ENCODE data around the gene CLDN7.

Gene CLDN7, protein sequence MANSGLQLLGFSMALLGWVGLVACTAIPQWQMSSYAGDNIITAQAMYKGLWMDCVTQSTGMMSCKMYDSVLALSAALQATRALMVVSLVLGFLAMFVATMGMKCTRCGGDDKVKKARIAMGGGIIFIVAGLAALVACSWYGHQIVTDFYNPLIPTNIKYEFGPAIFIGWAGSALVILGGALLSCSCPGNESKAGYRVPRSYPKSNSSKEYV

DNA sequence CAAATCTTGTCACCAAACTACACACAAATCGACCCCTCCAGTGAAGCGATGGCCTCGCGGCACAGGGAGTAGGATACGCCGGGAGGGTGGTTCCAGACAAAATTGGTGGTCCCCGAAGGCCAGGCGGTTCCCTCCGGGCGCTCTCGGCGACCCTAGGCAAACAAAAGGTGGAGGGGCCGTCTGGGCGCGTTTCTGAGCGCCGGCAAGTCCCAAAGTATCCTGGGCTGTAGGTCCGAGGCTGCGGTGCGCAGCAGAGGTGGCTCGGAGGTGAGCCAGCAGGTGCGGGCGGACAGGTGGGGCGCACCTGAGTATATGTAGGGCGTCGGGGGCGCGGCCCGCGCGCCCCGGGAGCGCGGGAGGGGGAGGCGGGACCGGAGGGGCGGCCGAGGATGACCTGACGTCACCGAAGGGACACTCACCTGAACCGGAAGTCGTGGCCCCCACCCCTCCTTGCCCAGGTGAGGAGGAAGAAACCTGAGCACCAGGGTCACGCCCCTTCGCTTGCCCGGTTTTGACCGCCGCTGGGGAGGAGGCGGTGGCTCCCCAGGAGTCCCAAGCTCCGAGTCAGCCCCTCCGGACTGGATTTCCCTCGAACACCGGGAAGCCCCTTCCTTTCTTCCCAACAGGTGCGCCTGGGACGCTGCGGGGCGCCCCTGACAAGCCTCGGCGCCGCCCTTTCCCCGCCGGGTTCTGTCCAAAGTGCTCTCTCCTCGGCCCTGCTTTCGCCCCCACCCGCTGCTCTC lies at the start of gene CLDN7:
TSS of gene CLDN7 (minus strand) at position 287 of the 743 bp plus-strand sequence. CDS start 435 bp downstream, outside the sequence.
- no peak for DNase-seq (ENCODE audit: low spot score)

DNA sequence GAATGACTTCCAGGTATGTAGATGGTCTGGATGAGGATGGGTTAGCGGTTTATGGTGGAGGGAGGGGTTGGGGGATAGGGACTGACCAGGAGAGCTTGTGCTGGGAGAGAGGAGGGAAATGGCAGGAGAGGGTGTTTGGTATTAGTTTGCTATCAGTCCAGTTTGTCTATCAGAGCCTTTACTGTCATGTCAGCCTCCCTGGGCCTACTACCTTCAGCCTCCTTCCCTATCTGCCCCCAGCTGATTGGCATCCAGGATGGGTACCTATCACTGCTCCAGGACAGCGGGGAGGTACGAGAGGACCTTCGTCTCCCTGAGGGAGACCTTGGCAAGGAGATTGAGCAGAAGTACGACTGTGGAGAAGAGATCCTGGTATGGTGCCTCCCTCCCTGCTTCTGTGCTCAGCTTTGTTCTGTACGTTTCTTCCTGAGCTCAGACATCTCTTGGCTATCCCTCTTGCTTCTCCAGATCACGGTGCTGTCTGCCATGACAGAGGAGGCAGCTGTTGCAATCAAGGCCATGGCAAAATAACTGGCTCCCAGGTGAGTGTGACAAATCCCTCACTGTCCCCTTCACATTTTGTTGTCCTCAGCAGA lies 48.9 kb upstream of the CLDN7 start:
- no peak for DNase-seq (ENCODE audit: low spot score)

GRCh38 chr17:7309628-7310027 lies 47.4 kb upstream of the CLDN7 start:
- DNase-seq (ENCODE audit: low spot score), result no peak

- DNase-seq (ENCODE audit: low spot score), result peak; percentile 63
Observed at GRCh38 chr17:7308625-7309433, 46.6 kb upstream of the CLDN7 start.

DNA sequence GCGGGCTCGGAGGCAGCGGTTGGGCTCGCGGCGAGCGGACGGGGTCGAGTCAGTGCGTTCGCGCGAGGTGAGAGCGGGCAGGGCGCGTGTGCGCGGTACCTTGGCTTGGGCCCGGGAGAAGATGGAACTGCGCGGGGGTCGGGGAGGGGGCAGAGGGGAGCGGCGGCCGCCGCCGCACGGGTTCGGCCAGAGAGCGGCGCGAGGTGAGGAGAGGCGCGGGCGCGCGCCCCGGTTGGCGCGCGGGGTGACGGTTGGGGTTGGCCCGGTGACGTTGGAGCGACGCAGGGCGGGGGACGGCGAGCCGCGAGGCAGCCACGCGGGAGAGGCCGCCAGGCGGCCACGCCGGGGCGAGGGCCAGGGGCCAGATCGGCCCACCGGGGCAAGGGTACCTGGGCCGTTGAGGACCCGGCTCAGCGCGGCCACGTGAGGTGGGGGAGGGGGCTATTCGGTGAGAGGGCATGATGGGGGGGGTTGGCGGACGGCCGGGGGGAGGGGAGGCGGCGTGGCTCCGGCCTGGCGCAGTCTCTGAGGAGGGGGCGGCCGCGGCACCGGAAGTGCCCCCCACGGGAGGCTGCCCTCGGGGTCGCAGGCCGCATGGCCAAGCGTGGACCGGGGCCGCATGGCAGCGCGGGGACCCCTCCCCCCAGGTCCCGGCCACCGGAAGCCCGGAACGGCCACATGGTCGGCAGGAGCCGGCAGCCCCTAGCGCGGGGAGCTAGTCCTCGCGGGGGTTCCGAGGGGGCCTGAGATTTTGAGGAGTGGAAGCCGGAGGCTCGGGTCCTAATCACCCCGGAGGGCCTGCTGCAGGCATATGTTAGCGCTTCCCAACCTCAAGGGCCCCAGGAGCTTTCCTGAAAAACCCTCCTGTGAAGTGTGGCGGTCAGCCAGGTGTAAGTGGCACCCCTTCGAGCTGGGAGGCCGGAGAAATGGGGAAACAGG lies 45.7 kb upstream of the CLDN7 start:
- no peak for DNase-seq (ENCODE audit: low spot score)

DNA sequence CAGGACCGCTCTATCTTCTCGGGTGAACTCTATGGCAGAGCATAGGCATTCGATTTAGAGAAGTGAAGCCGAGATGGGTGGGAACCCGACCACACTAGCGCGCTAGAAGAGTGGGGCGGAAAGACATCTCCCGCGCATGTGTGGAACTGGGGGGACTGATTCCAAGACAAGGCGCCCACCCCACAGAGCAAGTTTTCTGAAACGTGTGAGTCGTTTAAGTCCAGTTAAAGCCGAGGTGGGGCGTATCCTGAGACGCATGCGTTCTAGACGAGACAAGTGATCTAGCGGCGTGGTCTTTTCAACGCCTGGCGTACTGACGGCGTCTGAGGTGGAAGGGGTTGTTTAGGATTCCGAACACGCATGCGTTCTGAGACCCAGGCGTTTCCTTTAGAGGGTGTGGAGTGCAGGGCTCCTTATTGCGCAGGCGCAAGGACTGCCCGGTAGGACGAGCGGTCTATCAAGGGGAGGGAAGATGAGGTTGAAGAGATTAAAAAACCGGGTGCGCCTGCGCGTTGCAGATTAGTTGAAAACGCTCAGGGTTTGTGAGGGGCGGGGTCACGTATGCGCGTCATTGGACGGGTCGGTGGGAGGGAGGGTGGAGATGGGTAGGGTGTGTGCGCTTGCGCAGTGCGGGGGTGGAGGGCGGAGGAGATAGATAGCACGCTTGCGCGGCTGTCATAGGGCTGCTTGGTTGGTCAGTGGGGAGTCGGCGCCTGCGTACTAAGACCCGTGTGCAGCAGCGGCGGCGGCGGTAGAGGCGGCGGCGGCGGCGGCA lies 44.8 kb upstream of the CLDN7 start, which contains the start of gene EIF5A:
TSS of gene EIF5A (plus strand) at position 718 of the 775 bp plus-strand sequence. CDS start 2,008 bp downstream, outside the sequence.
- peak; percentile 99 for DNase-seq (ENCODE audit: low spot score)

DNA sequence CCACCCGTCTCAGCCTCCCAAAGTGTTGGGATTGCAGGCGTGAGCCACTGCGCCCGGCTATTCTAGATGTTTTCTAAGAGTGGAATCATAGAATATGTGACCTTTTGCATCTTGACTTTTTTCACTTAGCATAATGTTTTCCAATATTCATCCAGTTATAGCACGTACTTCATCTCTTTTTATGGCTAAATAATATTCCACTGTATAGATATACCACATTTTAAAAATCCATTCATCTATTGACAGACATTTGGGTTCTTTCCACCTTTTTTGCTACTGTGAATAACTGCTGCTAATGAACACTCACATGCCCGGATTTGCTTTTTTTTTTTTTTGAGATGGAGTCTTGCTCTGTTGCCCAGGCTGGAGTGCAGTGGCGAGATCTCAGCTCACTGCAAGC lies 41.9 kb upstream of the CLDN7 start:
- no peak for DNase-seq (ENCODE audit: low spot score)

DNA sequence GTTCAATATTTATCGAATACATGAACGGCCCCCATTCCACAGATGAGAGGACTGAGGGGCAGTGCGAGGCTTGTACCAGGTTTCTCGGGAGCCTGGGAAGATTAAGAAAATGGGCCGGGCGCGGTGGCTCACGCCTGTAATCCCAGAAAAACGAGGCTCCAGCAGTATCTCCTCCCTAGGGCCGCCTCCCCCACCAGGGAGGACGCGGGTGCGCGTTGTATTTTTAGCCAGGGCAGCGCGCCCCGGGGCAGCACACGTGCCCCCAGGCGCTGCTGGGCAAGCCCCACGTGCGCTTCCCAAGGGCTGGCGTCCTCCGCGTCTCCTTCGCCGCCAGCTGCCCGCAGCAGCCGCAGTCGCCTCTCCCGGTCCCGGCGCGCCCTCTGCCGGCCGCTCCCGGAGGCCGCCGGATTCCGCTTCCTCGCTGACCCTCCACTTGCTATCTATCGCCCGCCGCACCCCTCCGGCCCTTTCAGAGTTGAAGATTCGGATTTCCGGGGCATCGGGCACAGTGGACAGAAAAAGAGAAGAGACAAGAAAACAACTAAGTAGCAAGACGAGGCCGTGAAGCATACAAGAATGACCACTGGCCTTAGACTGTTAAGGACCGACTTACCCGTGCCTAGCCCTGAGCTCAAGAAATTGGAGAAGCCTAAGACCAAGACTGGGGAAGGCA lies 34.0 kb upstream of the CLDN7 start:
- DNase-seq (ENCODE audit: low spot score), result peak; percentile 69

GRCh38 chr17:7295230-7296180 lies 33.2 kb upstream of the CLDN7 start:
- DNase-seq (ENCODE audit: low spot score), result no peak

GRCh38 chr17:7294614-7295153 lies 32.4 kb upstream of the CLDN7 start, which contains the start of gene YBX2:
Gene YBX2, minus strand, starts transcription at chr17:7294639. Its CDS starts 139 bp downstream, at chr17:7294500.
- DNase-seq (ENCODE audit: low spot score), result no peak

GRCh38 chr17:7293816-7294613 lies 31.7 kb upstream of the CLDN7 start:
- no peak for DNase-seq (ENCODE audit: low spot score)

- no peak for DNase-seq (ENCODE audit: low spot score)
Observed at GRCh38 chr17:7293159-7293558, 30.9 kb upstream of the CLDN7 start.

DNA sequence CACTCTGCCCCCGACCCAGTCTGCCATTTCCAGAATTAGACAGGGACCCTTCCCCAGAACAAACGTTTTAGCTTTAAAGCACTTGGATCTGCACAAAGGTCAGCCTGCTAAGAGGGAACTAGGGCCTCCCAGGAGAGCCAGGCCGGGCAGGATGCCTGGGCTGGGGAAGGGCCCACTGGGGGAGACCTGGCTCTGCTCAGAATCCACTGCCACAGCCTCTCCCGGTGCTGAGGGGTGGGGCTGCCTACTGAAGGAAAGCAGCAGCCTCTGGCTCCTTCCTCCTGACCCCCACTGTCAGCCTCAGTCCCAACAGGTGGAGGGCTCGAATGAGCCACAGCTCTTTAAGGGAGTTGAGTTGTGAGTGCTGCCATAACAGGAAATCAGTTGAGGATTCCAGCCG lies 30.5 kb upstream of the CLDN7 start:
- no peak for DNase-seq (ENCODE audit: low spot score)

- DNase-seq (ENCODE audit: low spot score), result no peak
Observed at GRCh38 chr17:7292194-7292593, 29.9 kb upstream of the CLDN7 start.

- DNase-seq (ENCODE audit: low spot score), result no peak
Observed at GRCh38 chr17:7290685-7291084, 28.4 kb upstream of the CLDN7 start.

- DNase-seq (ENCODE audit: low spot score), result no peak
Observed at GRCh38 chr17:7290166-7290565, 27.9 kb upstream of the CLDN7 start.

DNA sequence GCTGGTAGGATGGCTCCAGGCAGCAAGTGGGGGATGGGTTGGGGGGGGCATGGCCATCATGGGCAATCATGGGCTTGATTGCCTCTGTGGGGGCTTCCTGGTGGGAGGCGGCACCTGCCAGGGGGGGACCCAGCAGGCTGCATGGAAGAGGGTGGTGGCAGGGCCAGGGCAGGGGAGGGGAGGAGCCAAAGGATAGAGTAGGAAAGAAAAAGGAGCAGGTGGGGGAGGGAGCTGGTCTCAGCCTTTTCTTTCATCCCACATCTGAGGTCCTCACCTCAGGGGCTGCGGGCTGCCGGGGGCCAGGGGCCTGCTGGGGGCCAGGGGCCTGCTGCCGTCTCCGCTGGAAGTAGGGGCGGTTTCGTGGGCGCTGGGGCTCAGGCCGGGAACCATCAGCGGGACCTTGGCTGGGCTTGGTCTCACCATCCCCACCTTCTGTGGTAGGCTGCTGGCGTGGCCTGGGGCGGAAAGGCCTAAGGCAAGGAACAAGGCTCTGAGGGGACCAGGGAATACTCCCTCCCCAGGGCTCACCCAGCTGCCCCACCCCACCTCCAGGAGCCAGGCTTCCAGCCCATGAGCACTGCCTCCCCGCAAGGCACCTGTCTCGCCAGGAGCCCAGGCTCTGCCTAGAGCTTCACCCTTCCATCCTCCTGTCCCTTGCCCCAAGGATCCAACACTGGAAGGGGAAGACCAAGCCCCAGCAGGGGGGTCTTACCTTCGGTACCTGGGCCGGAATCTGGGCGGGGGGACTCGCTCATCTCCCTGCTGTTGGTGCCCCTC lies 27.2 kb upstream of the CLDN7 start:
- DNase-seq (ENCODE audit: low spot score), result no peak

Measured in globus pallidus (tissue), 1 donor.